ENCODE measurements around the gene SAA1.

The SAA1 gene

GRCh38 chr11:18230859-18231258 lies 35.2 kb upstream of the SAA1 start:
- POLR2A ChIA-PET: no interaction called here
- CTCF ChIA-PET: interaction anchor here (0.6 to 1.8 kb wide), 2 partner anchors 13 to 67 kb away, joined by 3 to 9 read pairs; no protein-coding TSS in a partner anchor
- H3K4me3 ChIP-seq (ENCODE audit: low read depth, low read length): no peak overlapping the region
- no peak for TF ChIP-seq CTCF (IDR thresholded peaks at IDR 0.05; ENCODE audit: insufficient read depth, low read length, missing control alignments)
- DNase-seq (ENCODE audit: low read depth, low spot score): no peak

GRCh38 chr11:18233912-18234311 lies 32.2 kb upstream of the SAA1 start:
- DNase-seq (ENCODE audit: low read depth, low spot score): no peak
- no peak for TF ChIP-seq CTCF (IDR thresholded peaks at IDR 0.05; ENCODE audit: insufficient read depth, low read length, missing control alignments)
- H3K4me3 ChIP-seq (ENCODE audit: low read depth, low read length): no peak overlapping the region
- ChIA-PET CTCF (no interaction called here), POLR2A (no interaction called here)

GRCh38 chr11:18235394-18236334 lies 30.4 kb upstream of the SAA1 start:
- TF ChIP-seq CTCF (IDR thresholded peaks at IDR 0.05; ENCODE audit: insufficient read depth, low read length, missing control alignments): no peak
- ChIA-PET POLR2A (no interaction called here), CTCF (interaction anchor here (0.6 to 1.4 kb wide), 2 partner anchors 8 to 10 kb away, joined by 3 to 11 read pairs; no protein-coding TSS in a partner anchor)
- no peak for DNase-seq (ENCODE audit: low read depth, low spot score)
- no peak overlapping the region for H3K4me3 ChIP-seq (ENCODE audit: low read depth, low read length)

- no peak for TF ChIP-seq CTCF (IDR thresholded peaks at IDR 0.05; ENCODE audit: insufficient read depth, low read length, missing control alignments)
- ChIA-PET POLR2A (no interaction called here), CTCF (no interaction called here)
- H3K4me3 ChIP-seq (ENCODE audit: low read depth, low read length): no peak within 1 kb of the TSS
- no peak for DNase-seq (ENCODE audit: low read depth, low spot score)
Observed at GRCh38 chr11:18236664-18237356, 29.3 kb upstream of the SAA1 start, which contains the start of gene SAA4. TSS of gene SAA4 (minus strand) at chr11:18236802. CDS start at chr11:18235926, 876 bp downstream.

GRCh38 chr11:18239655-18240054 lies 26.4 kb upstream of the SAA1 start:
- CTCF ChIA-PET: no interaction called here
- H3K4me3 ChIP-seq (ENCODE audit: low read depth, low read length): no peak overlapping the region
- DNase-seq (ENCODE audit: low read depth, low spot score): no peak
- POLR2A ChIA-PET: no interaction called here
- no peak for TF ChIP-seq CTCF (IDR thresholded peaks at IDR 0.05; ENCODE audit: insufficient read depth, low read length, missing control alignments)
